GM18502 (cell line): ENCODE measurements around the gene NAPG.
A peak's percentile ranks its signal among the peaks of the same experiment; 100 is the strongest.
"Not testable (repeated sequence)": the region's sequence is repeated elsewhere in the genome, so short reads cannot be mapped to it uniquely, and the experiment has no call there.

Experiments used
- ATAC-seq: cut with Tn5 transposase; IDR thresholded peaks from one replicate; pipeline ENCODE4 v1.9.1; 2021; ENCODE audit warnings: mild to moderate bottlenecking; ENCODE audit not compliant: unreplicated experiment, poor library complexity

The NAPG gene

DNA sequence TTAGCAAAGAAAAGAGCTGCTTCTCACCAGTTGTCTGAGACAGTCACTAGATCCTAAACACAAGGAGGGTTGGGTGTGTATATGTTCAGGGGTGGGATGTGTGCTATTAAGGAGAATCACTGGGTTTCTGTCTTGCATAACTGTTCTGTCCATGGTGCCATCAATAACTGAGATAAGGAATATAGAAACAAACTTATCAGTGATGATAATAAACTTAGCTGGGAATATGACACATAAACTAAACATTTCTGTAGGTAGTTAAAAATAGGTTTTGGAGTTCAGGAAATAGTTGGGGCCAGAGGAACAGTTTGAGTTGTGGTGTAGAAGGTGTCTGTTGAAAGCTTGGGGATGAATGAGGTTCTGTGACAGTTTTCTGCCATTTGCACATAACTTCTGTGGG, 17.4 kb downstream of the NAPG start:
- ATAC-seq, result no peak

DNA sequence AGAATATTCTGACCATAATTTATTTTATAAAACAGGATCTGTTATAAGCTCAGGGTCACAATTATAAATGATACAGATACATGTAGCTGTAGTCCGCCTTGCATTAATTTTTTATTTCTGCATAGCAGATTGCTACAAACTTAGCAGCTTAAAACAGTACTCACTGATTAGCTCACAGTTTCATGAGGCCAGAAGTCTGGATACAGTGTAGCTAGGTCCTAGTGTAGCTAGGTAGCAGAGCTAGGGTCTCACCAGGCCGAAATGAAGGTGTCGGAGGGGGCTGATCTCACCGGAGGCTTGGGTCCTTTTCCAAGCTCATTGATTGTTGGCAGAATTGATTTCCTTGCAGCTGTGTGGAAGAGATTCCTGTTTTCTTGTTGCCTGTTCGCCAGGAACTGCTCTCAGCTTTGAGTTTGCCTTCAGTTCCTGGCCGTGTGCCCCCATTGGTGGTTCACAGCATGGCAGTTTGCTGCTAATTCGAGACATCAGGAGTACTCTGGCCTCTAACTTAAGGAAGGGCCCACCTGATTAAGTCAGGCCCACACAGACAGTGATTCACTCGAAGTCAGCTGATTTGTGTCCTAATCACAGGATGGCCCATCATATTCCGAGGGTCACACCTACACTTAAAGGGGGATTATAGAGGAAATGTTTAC, 18.4 kb downstream of the NAPG start:
- ATAC-seq, result no peak

DNA sequence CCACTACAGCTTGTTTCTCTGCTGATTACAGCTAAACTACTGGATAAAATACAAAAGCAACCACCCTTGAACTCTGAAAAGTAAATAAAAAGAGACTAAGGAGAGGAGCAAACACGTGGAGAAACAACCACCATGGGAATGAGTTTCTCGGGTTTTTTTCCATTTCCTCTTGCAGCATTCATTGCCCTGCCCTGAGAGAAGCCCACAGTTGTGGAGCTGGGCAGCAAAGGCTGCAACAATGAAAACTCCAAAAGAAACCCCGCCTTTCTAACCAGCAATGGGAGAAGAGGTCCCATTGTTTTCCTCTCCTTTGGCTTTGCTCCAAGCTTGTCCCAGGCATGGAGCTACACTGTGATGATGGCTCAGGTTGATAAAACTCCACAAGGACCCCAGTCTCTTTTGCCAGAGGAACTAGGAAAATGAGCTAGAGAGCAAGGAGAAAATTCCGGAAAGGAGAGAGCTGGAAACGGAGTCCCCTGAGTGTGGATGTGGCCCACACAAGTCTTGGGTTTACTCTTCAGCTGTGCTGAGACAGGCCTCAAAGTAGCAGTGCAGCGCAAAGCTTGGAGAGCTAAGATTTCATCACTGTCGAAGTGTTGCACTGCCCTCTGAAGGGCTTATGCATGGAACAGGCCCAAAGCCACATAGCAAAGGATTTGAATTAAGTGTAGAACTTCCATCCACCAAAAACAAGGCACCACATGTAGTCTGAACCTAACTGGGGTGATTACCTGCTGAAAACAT, 20.9 kb downstream of the NAPG start:
- ATAC-seq, result no peak

DNA sequence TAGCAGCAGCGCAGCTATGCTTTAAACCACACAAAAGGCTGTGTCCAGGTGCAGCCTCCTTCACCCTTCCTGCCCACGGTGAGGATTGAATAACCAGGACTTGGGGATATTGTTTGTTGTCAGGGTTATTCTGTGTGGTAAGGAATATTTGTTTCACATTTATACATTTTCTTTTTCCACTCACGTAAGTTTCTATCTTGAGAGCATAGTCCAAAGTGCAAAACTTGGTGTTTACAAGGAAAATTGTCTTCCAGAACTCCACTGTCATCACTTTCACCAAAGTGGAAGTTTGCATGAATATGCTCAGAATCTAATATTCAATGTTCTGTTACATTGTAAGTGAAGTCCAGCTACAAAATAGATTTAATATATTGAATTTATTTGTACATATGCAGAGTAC, 26.4 kb downstream of the NAPG start:
- ATAC-seq, result no peak

DNA sequence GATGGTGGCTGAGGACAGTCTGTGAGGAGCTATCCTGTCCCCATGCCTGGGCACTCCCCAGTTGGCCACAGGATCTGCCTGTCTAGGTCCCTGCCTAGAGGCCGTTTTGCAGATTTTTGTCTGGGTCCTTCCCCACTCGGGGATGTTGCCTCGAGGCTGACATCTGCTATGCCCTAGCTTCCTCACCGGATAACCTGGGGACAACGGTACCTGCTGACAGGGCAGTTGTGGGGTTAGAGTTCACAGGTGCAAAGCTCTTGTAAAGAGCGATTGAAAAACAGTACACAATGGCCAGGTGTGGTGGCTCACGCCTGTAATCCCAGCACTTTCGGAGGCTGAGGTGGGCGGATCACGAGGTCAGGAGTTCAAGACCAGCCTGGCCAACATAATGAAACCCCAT, 30.4 kb downstream of the NAPG start:
- ATAC-seq, result not testable (repeated sequence)

DNA sequence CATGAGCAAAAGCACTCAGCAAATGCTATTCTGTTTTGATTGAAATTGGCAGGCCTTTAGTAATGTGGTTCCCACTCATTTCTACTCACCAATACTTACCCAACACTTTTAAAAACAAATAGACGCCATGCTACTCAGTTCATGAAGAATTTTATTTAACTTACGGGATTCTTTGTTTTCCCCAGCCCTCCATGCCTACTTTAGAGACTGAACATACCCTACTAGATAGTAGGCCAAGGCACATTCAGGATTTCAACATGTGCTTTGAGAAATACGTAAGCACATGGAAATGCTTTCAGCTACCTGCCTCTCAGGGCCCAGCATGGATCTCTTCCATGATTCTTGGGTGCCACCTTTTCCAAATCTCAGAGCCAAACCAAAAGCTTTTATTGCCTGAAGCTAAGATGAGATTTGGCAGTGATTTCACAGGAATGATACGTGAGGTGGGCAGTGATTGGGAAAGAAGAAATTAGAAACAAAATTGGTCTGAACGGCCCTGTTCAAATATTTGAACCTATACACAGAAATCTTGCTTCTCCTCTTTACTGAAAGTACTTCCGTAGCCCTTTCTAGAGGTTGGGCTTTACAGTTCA, 31.4 kb downstream of the NAPG start:
- no peak for ATAC-seq

DNA sequence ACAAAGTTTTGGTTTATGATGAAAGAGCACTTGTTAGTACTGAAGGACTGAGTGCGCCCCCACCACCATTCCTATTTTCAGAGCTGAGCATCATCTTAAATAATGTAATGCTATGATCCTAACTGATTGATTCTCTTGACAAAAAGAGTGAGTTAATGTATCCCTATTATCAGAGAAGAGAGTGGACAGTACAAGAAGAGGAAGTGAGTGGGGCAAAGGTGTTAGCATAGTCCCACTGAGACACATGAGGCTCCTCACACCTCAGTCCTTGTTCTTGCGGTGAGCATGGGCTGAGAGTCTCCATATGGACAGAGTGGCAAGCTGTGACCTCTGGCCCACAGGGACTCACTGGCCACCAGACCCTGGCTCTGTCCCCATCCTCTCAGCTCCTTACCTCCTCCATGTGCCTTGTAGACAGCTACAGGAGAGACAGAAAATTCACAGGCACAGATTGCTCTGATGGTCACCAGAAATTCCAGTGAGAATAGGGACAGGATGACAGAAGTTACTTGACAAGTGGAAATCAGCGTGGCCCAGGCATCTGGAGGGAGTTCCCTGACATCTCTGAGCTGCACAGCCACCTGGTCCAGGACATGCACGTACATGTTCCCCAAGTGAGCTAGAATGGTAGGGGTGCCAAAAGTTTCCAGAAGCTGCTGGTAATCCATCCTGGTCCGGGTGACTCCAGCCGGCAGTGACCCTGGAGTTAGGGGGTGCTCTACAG, 32.6 kb downstream of the NAPG start:
- ATAC-seq, result no peak

DNA sequence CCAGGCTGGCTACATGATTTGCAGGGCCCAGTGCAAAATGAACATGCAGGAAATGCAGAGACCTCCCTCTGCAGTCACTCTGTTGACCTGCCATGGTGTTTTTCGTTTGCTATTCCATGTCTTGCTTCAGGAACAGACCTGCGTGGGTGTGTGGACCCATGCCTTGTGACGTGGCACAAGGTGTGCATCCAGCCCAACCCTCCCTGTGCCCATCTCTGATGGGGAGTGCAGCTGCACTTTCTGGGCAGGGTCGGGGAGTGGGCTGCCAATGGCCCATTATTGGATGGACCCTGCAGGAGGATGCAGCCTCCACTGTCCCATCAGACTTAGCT, 33.1 kb downstream of the NAPG start:
- ATAC-seq, result no peak

DNA sequence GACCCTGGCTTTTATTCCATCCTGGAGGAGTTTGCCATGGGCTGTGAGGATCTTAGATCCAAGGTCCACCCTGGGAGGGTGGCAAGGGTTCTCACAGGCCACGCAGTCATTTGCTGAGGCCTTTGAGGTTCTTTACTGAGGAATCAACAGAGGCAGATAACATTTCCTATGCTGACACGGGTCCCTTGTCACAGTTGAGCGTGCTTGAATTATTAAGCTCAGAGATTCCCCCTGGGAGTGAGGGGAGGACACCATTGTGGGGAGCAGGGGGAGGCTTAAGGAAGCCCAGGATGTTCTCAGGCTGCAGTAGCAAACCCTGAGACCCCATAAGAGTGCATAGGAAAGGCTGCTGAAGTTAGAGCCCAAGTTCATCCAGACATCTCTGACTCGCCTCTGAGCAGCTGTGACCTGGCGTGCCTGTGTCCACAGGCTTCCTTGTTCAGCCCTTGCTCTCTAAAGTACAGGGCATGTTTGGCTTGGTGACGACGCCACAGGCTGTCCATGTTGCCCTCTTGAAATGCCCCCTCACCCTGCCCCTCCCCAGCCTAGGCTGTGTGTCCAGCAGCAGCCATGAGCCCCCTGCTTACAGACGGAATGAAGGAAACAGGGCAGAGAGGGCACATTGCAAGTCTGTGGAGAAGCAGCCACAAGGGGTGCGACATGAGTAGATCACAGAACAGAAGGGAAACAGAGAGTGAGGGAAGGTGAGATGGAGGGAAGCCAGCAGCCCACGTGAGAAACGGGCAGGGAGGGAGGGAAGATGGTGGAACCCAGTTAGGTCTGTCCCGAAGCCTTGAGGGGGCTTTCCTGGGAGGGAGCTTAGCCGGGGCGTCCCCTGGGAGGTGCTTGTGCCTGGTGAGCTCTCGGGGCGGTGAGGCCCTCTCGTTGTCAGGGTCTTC, 34.0 kb downstream of the NAPG start:
- ATAC-seq, result peak; percentile 77

DNA sequence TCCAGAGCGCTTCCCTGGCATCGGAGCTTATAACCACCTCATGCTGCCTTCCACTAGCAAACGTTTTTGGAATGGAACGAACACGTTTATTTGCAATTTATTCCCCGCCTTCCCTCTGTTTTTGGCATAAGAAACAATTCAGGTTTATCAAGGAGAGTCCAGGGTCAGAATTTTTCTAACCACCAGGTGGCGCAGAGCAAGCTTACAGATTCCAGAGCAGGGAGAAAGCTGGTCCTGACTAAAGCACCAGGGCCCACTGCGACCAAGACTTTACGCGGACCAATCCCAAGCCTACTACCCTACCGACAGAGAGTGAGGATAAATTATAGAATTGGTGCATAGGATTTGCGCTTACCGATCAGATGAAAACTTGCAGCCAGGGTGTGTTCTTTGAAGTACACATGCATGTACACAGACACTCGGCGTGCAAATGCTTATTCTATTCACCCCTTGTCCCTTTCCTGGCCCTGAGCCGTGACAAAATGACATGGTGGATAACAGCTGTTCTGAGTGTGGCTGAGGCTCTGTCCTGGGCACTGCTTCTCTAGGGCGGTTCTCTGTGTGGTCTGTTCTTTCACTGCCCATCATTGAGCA, 34.7 kb downstream of the NAPG start:
- peak; percentile 72 for ATAC-seq

DNA sequence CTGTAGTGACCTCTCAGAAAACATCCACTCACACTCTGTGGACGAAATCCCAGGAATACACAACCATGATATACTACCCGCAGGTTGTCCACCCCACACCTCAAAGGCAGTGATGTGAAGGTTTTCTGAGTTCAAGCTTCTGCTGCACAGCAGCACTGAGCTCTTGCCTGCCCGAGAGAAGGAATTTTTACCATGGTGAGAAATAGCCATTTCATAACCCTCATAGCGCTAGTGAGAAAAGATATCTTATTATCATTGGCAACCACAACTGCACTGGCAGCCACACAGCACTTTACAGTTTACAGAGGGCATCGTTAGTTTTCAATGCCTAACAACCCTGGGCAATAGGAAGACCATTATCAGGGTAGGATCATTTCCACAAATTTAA, 36.9 kb downstream of the NAPG start:
- ATAC-seq, result no peak

DNA sequence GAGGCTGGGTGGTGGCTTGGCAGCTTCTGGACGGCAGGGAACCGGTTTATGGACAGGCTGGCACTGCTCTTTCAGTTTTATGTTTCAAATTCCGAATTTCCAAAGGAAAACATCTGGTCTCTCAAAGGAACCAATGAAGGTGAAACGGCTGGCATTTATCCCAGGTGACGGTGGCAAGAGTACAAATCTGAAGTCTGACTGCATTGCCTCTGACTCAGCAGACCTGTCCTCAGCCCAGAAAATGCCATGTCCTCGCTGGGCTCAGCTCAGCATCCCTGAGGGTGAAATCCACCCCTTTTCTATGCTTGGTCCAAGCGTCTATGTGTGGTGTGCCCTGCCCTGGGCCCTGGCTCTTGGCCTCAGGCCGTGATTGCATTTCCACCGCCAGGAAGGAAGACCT, 38.1 kb downstream of the NAPG start:
- no peak for ATAC-seq

DNA sequence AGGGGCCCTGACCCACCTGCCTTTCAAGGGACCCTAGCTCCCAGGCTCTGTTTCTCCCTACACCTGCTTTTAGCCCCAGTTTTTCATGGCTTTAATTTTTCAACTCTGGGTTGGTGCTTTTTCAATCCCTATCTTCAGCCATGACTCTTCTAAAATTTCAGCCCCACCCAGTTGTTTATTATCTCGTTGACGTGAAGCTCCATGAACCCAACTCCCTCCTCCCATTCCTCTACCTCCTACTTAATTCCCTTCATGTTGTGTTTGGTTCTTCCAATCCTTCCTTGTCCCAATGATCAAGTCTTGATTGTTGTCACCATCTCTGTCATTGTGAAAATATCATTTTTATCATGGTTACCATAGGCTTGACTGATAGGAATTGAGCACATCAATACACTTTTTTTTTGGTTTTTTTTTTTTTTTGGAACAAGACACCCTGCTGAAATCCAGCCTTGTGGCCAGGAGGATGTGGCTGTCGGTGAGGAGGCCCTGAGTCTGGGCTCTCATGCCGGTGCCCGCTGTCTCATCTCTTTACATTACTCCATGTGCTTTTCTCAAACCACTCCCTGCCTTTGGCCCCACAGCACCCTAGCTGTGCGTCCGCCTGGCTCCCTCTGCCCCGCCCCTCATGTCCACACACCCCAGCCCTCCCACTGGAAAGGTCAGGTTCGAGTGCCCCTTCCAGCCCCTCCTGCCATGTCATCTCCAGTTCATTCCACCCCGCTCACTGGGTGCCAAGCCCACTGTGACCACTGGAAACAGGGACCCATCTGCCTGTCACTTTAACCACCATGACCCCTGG, 39.3 kb downstream of the NAPG start:
- ATAC-seq, result no peak

DNA sequence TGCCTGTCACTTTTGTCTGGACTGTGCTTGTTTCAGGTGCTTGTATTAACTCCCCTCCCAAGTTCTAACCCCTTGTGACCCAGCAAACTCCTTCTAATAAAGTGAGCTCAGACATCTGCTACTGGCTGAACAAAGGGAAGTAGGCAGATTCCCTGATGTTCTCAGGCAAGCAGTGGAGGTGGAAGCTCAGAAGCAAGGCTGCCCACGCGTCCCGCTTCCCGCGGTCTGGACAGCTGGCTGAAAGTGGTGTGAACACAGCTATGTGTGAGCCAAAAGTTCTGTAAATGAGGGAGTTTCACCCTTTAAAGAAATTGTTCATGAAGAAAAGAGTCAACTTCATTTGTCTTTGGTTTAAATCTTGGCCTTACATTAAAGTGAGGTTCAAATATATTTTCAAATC, 40.0 kb downstream of the NAPG start:
- no peak for ATAC-seq

DNA sequence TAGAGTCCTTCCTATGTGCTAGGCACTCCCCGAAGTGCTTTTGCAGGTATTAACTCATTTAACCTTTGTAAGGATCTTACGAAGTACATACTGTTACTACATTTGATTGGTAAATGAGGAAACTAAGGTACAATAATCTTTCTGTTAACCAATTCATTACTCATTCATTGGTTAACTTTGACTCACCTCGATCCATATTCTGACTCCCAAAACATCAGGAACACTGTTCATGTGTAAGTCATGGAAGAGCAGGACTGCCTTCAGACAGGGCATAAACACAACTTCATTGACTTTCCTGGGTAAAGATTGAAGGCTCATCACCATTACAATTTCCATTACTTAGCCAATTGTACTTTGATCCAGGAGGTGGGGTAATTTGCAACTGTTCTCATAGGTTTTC, 40.6 kb downstream of the NAPG start:
- no peak for ATAC-seq

DNA sequence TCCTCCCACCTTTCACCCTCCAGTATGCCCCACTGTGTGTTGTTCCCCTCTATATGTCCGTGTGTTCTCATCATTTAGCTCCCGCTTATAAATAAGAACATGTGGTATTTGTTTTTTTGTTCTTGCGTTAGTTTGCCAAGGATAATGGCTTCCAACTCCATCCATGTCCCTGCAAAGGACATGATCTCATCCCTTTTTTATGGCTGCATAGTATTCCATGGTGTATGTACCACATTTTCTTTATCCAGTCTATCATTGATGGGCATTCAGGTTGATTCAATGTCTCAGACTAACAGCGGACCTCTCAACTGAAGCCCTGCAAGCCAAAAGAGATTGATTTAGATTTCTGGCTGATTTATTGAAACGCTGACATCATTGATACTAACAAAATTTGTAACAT, 44.1 kb downstream of the NAPG start:
- ATAC-seq, result not testable (repeated sequence)

DNA sequence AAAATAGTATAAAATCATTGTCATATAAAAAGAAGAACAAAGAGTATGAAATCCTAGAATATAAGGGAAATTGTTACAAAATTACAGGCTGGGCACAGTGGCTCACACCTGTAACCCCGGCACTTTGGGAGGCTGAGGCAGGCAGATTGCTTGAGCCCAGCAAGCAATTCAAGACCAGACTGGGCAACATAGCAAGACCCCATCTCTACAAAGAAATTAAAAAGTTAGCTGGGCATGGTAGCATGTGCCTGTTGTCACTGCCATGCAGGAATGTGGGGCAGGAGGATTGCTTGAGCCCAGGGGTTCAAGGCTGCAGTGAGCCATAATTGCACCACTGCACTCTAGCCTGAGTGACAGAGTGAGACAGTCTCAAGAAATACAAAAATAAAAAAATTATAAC, 44.8 kb downstream of the NAPG start:
- ATAC-seq, result no peak

DNA sequence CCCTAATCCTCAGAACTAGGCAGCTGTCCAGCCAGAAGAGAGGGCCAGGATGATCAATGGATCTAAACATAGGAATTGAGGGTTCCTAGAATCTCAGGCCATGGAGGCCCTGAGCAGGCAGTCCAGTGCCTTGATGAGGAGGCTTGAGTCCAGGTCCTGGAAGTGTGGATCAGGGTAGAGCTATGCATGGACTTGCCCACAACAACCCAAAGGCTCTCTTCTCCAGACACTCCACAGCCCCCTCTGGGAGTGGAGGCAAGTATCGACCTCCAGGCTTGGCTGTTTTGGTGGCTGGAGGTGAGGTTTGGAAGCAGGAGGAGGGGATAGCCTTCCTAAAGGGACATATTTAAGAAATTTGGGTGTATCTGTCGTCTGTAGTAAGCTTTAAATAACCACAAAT, 45.7 kb downstream of the NAPG start:
- ATAC-seq, result no peak

DNA sequence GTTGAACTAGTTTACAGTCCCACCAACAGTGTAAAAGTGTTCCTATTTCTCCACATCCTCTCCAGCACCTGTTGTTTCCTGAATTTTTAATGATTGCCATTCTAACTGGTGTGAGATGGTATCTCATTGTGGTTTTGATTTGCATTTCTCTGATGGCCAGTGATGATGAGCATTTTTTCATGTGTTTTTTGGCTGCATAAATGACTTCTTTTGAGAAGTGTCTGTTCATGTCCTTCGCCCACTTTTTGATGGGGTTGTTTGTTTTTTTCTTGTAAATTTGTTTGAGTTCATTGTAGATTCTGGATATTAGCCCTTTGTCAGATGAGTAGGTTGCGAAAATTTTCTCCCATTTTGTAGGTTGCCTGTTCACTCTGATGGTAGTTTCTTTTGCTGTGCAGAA, 47.4 kb downstream of the NAPG start:
- ATAC-seq, result not testable (repeated sequence)
